AG04450 (cell line): ENCODE data around the gene DYRK1B. TPM values are rescaled to one million over a fixed set of nuclear protein-coding genes. Genes with fewer than 3 reads are reported as not detected.
"Not testable (repeated sequence)": the region's sequence is repeated elsewhere in the genome, so short reads cannot be mapped to it uniquely, and the experiment has no call there.

ENCODE experiments used
- CTCF ChIA-PET: fragments of 300-600, 350-600 bp; formaldehyde crosslinking; extraction: SDS; loops from one replicate; lab custom pipeline; 2022; ENCODE audit warnings: antibody characterized with exemption, inconsistent platforms; lab: Charles Lee
- POLR2A ChIA-PET: fragments of 350-600 bp; formaldehyde crosslinking; extraction: SDS; loops from one replicate; lab custom pipeline; 2021; ENCODE audit warnings: antibody characterized with exemption, inconsistent platforms; lab: Yijun Ruan, JAX
- DNase-seq: peaks from one replicate; pipeline ENCODE4 v3.0.0-alpha.2; 2011; ENCODE audit warnings: low read depth, low spot score
- H3K27ac ChIP-seq: one replicate; pipeline ENCODE4 v1.5.1; 2012; ENCODE audit warnings: low read depth, low read length, control low read depth
- H3K27me3 ChIP-seq: one replicate; pipeline ENCODE4 v1.6.0; 2012; ENCODE audit warnings: low read length; ENCODE audit not compliant: control insufficient read depth, insufficient read depth
- H3K4me3 ChIP-seq: 2 replicates; pipeline ENCODE4 v1.5.1; 2011; ENCODE audit warnings: mild to moderate bottlenecking, low read depth, low read length, control low read depth
- H3K9me3 ChIP-seq: 2 replicates; pipeline ENCODE4 v1.5.1; 2012; ENCODE audit warnings: low read length; ENCODE audit not compliant: control insufficient read depth, insufficient read depth
- CTCF ChIP-seq: IDR thresholded peaks from 2 replicates; pipeline ENCODE4 v1.5.1; 2011; ENCODE audit warnings: low read depth, low read length, control low read depth, inconsistent platforms
- polyA plus RNA-seq: library from polyadenylated mRNA; depleted of rRNA; stranded (reverse); fragments of >200 nt; gene quantifications from 2 replicates; pipeline ENCODE4 v1.2.3, GENCODE V29; 2011

The DYRK1B gene
- polyA plus RNA-seq, 1 experiment, result 9.2 TPM

GRCh38 chr19:39816287-39817048 lies 17.5 kb downstream of the DYRK1B start:
- no peak for TF ChIP-seq CTCF
- Histone ChIP-seq H3K4me3 (no peak overlapping the region), H3K27me3 (no peaks in the 10 kb centered on the region), H3K27ac (no peak overlapping the region), H3K9me3 (no peaks in the 10 kb centered on the region)
- no peak for DNase-seq
- ChIA-PET POLR2A (interaction anchor here (1.7 kb wide), 1 partner anchor 154 kb away, joined by 5 read pairs; the partner anchor contains the start of gene PSMC4), CTCF (interaction anchor here (1.0 to 1.8 kb wide), 4 partner anchors 24 to 154 kb away, joined by 3 to 7 read pairs (median 4); partner anchors contain the start of gene PSMC4)

- Histone ChIP-seq H3K27ac (no peak overlapping the region), H3K27me3 (no peaks in the 10 kb centered on the region), H3K4me3 (no peak overlapping the region), H3K9me3 (no peaks in the 10 kb centered on the region)
- no peak for DNase-seq
- CTCF ChIA-PET, result interaction anchor here (0.7 to 2.5 kb wide), 4 partner anchors 22 to 405 kb away, joined by 3 to 9 read pairs (median 6); partner anchors contain the start of gene PSMC4
- TF ChIP-seq CTCF, result no peak
- POLR2A ChIA-PET, result interaction anchor here (1.7 kb wide), 1 partner anchor 156 kb away, joined by 5 read pairs; the partner anchor contains the start of gene PSMC4
These were observed 19.4 kb downstream of the DYRK1B start for GRCh38 chr19:39814595-39814994.

- H3K27ac ChIP-seq, H3K27me3 ChIP-seq, DNase-seq, H3K9me3 ChIP-seq, POLR2A ChIA-PET, H3K4me3 ChIP-seq: not testable (repeated sequence)
- CTCF ChIA-PET, result interaction anchor here (1.8 to 2.5 kb wide), 2 partner anchors 22 to 30 kb away, joined by 8 to 9 read pairs; no protein-coding TSS in a partner anchor
These were observed 19.9 kb downstream of the DYRK1B start for GRCh38 chr19:39814111-39814510.

- ChIA-PET POLR2A (no interaction called here), CTCF (interaction anchor here (1.3 to 2.5 kb wide), 3 partner anchors 20 to 30 kb away, joined by 7 to 9 read pairs (median 8); no protein-coding TSS in a partner anchor)
- Histone ChIP-seq H3K9me3 (peaks cover 3% of the 10 kb centered on the region; the same call in 1 of the 2 replicates), H3K4me3 (no peak overlapping the region), H3K27ac (no peak overlapping the region), H3K27me3 (no peaks in the 10 kb centered on the region)
- no peak for TF ChIP-seq CTCF
- DNase-seq, result no peak
These were observed 20.5 kb downstream of the DYRK1B start for GRCh38 chr19:39813264-39813993.

GRCh38 chr19:39811064-39811463 lies 22.9 kb downstream of the DYRK1B start:
- H3K4me3 ChIP-seq, result no peak overlapping the region
- CTCF ChIA-PET, result interaction anchor here (1.2 to 1.7 kb wide), 2 partner anchors 18 to 33 kb away, joined by 6 read pairs; no protein-coding TSS in a partner anchor

More at GRCh38 chr19:39811064-39811463, 22.9 kb downstream of the DYRK1B start:
- Histone ChIP-seq H3K9me3 (peaks cover 3% of the 10 kb centered on the region; the same call in 1 of the 2 replicates), H3K27ac (no peak overlapping the region), H3K27me3 (no peaks in the 10 kb centered on the region)
- POLR2A ChIA-PET, result no interaction called here
- TF ChIP-seq CTCF, result no peak
- DNase-seq, result no peak
